Measurements from ENCODE around the gene LZTS3.

DNA sequence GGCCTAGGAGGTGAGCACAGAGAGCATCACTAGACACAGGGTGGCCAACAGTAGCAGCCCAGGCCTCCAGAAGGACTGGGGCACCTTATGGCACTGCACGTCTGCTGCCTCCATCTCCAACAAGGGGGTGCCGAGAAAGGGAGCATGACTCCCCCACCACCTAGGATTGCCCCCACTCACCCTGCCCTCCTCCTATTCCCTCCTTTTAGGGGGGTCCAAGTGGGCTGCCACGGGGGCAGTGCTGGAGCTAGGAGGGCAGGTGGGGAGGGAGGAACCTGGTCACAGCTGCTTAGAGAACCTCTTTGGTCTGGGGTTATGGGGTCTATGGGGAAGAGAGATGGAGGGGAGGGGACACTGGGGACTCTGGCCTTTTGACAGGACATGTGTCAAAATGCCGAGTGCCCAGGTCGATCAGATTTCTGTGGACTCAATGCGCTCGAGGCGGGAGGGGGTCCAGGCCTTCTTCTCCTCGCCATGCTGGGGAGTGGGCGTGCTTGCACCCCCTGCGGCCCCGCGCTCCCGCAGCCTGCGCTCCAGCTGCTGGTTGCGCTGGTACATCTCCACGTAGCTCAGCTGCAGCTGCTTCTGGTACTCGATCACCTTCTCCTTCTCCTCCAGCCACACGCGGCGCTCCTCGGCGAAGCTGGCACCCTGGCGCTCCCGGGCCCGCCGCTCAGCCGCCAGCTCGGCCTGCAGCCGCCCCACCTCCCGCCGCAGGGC lies 9.1 kb downstream of the LZTS3 start:
- TF ChIP-seq POLR2A (IDR thresholded peaks at IDR 0.05; ENCODE audit: control extremely low read depth in 1 of 2, low read depth in 2 of 2, low read length in 2 of 2) (no peak), POLR2AphosphoS5 (IDR thresholded peaks at IDR 0.05; ENCODE audit: low read depth, low read length) (no peak), EGR1 (IDR thresholded peaks at IDR 0.05; ENCODE audit: borderline replicate concordance, low read depth, low read length) (no peak), HDAC6 (IDR thresholded peaks at IDR 0.05; ENCODE audit: low read depth, low read length) (no peak), JUND (IDR thresholded peaks at IDR 0.05; ENCODE audit: low read length) (no peak), CBX8 (IDR thresholded peaks at IDR 0.05; ENCODE audit: borderline replicate concordance, low read depth, low read length) (no peak)
- TF ChIP-seq, protein P1, sequence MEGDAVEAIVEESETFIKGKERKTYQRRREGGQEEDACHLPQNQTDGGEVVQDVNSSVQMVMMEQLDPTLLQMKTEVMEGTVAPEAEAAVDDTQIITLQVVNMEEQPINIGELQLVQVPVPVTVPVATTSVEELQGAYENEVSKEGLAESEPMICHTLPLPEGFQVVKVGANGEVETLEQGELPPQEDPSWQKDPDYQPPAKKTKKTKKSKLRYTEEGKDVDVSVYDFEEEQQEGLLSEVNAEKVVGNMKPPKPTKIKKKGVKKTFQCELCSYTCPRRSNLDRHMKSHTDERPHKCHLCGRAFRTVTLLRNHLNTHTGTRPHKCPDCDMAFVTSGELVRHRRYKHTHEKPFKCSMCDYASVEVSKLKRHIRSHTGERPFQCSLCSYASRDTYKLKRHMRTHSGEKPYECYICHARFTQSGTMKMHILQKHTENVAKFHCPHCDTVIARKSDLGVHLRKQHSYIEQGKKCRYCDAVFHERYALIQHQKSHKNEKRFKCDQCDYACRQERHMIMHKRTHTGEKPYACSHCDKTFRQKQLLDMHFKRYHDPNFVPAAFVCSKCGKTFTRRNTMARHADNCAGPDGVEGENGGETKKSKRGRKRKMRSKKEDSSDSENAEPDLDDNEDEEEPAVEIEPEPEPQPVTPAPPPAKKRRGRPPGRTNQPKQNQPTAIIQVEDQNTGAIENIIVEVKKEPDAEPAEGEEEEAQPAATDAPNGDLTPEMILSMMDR (IDR thresholded peaks at IDR 0.05; ENCODE audit: control extremely low read depth in 1 of 3, insufficient read depth in 1 of 3, low read depth in 1 of 3, low read length in 3 of 3) = no peak

Measured in H1 (cell line).